SU-DHL-6 (cell line): ENCODE data around the gene DHRS7B.

ENCODE experiments used
- CTCF ChIP-seq: fragments of 200-600 bp; sonication (generic); IDR thresholded peaks from one replicate; pipeline ENCODE4 v1.5.1; 2017; ENCODE audit warnings: antibody characterized with exemption, mild to moderate bottlenecking, low read length, moderate library complexity; ENCODE audit not compliant: insufficient read depth, poor library complexity, severe bottlenecking
- EZH2phosphoT487 ChIP-seq: fragments of 200-600 bp; sonication (generic), shearing (Covaris generic); conservative IDR thresholded peaks from 2 replicates; pipeline ENCODE4 v1.6.1; 2018; ENCODE audit warnings: mild to moderate bottlenecking, antibody characterized with exemption, low read length, moderate library complexity, mixed read lengths

GRCh38 chr17:21214777-21215541, 88.2 kb downstream of the DHRS7B start:
- TF ChIP-seq CTCF (no peak), EZH2phosphoT487 (no peak)
